Activated T-cell treated with anti-CD3 and anti-CD28 coated beads, Interleukin-2, amount 50 U/mL, for 24 hours (primary cell): Measurements from ENCODE around the gene OCA2.
"Not testable (repeated sequence)": the region's sequence is repeated elsewhere in the genome, so short reads cannot be mapped to it uniquely, and the experiment has no call there.

Experiments
- DNase-seq: peaks from one replicate; pipeline ENCODE4 v3.0.0-alpha.2; 2020
- H3K27ac Mint-ChIP-seq: 2 replicates; pipeline ENCODE4 v1.8.0; 2020; ENCODE audit warnings: mild to moderate bottlenecking, mixed read lengths
- H3K27me3 Mint-ChIP-seq: 2 replicates; pipeline ENCODE4 v1.8.0; 2020; ENCODE audit warnings: mixed read lengths
- H3K36me3 Mint-ChIP-seq: 2 replicates; pipeline ENCODE4 v1.8.0; 2020; ENCODE audit warnings: low read depth, mixed read lengths
- H3K4me1 Mint-ChIP-seq: 2 replicates; pipeline ENCODE4 v1.8.0; 2020; ENCODE audit warnings: low read depth, mixed read lengths
- H3K4me3 Mint-ChIP-seq: 2 replicates; pipeline ENCODE4 v1.8.0; 2020; ENCODE audit warnings: mild to moderate bottlenecking, moderate library complexity, mixed read lengths
- H3K9me3 Mint-ChIP-seq: 2 replicates; pipeline ENCODE4 v1.8.0; 2020; ENCODE audit warnings: mixed read lengths

The OCA2 gene

GRCh38 chr15:27787931-27788330 is 311.2 kb downstream of the OCA2 start:
- H3K4me1 Mint-ChIP-seq = no peaks in the 10 kb centered on the region
- H3K27me3 Mint-ChIP-seq = no peaks in the 10 kb centered on the region
- H3K36me3 Mint-ChIP-seq = no peaks in the 10 kb centered on the region
- no peaks in the 10 kb centered on the region for H3K9me3 Mint-ChIP-seq
- no peak overlapping the region for H3K27ac Mint-ChIP-seq
- H3K4me3 Mint-ChIP-seq = no peak overlapping the region
- no peak for DNase-seq

GRCh38 chr15:27784107-27784506 is 315.0 kb downstream of the OCA2 start:
- H3K27me3 Mint-ChIP-seq = peaks cover 6% of the 10 kb centered on the region
- H3K9me3 Mint-ChIP-seq = no peaks in the 10 kb centered on the region
- no peaks in the 10 kb centered on the region for H3K4me1 Mint-ChIP-seq
- no peak overlapping the region for H3K4me3 Mint-ChIP-seq
- no peaks in the 10 kb centered on the region for H3K36me3 Mint-ChIP-seq
- H3K27ac Mint-ChIP-seq = no peak overlapping the region
- no peak for DNase-seq

- no peaks in the 10 kb centered on the region for H3K36me3 Mint-ChIP-seq
- H3K4me3 Mint-ChIP-seq = no peak overlapping the region
- no peak for DNase-seq
- no peak overlapping the region for H3K27ac Mint-ChIP-seq
- peaks cover 6% of the 10 kb centered on the region for H3K27me3 Mint-ChIP-seq
- no peaks in the 10 kb centered on the region for H3K4me1 Mint-ChIP-seq
- no peaks in the 10 kb centered on the region for H3K9me3 Mint-ChIP-seq
Observed at GRCh38 chr15:27783678-27784077, 315.4 kb downstream of the OCA2 start.

DNA sequence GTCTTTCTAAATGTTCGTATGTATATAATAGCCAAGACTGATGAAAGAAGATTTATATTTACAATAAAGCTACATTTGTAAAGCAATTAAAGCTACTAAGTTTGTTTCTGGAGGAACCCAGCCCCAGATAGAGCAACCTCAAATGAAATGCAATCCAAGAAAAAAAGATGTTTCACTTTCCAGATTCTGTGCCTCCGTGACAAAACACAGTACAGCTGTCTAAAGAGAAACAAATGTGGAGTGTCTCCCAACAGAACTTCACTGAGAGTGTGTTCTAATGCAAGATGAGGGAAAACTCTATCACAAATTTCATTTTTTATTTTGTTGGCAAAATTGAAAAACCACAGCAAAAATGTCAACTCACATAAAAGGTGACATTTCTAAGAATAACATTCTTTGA is 317.0 kb downstream of the OCA2 start:
- Mint-ChIP-seq H3K36me3 (no peaks in the 10 kb centered on the region), H3K4me1 (no peaks in the 10 kb centered on the region), H3K9me3 (no peaks in the 10 kb centered on the region)

GRCh38 chr15:27776501-27776900 is 322.6 kb downstream of the OCA2 start:
- H3K36me3 Mint-ChIP-seq = no peaks in the 10 kb centered on the region
- peaks cover 7% of the 10 kb centered on the region for H3K9me3 Mint-ChIP-seq
- no peak overlapping the region for H3K27ac Mint-ChIP-seq
- H3K27me3 Mint-ChIP-seq = peaks cover 6% of the 10 kb centered on the region
- no peak for DNase-seq
- H3K4me1 Mint-ChIP-seq = no peaks in the 10 kb centered on the region
- H3K4me3 Mint-ChIP-seq = no peak overlapping the region

More for the DNA sequence above, 317.0 kb downstream of the OCA2 start:
- no peak overlapping the region for H3K4me3 Mint-ChIP-seq
- peaks cover 6% of the 10 kb centered on the region for H3K27me3 Mint-ChIP-seq
- no peak for DNase-seq
- H3K27ac Mint-ChIP-seq = no peak overlapping the region

- Mint-ChIP-seq H3K36me3 (no peaks in the 10 kb centered on the region), H3K27me3 (no peaks in the 10 kb centered on the region), H3K4me1 (no peaks in the 10 kb centered on the region), H3K4me3 (no peak overlapping the region), H3K27ac (no peak overlapping the region), H3K9me3 (peaks cover 7% of the 10 kb centered on the region)
- no peak for DNase-seq
Observed at GRCh38 chr15:27774638-27775037, 324.5 kb downstream of the OCA2 start.

DNA sequence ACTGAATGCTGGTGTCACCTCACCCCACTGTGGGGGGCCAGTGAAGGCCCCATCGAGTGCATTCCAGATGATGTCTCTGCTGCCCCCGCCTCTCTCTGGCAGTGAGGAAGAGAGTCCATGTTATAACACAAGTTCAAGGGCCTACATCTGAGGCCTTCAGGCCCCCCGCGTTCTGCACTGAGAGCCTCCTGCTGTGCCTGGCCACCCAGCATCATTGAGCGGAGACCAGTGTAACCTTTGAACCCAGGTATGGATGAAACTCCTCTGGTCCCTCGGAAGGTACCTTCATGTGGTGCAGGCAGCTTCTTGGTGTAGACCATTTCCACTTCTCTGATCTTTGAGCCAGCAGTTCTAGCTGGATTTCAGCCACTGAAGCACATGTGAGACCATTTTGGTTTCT is 324.9 kb downstream of the OCA2 start:
- Mint-ChIP-seq H3K27me3 (no peaks in the 10 kb centered on the region), H3K9me3 (peaks cover 7% of the 10 kb centered on the region), H3K4me3 (no peak overlapping the region), H3K4me1 (no peaks in the 10 kb centered on the region), H3K36me3 (no peaks in the 10 kb centered on the region), H3K27ac (no peak overlapping the region)
- no peak for DNase-seq

GRCh38 chr15:27771892-27772291 is 327.2 kb downstream of the OCA2 start:
- Mint-ChIP-seq H3K27me3 (no peaks in the 10 kb centered on the region), H3K4me1 (no peaks in the 10 kb centered on the region), H3K36me3 (no peaks in the 10 kb centered on the region), H3K9me3 (peaks cover 7% of the 10 kb centered on the region), H3K4me3 (no peak overlapping the region), H3K27ac (no peak overlapping the region)
- no peak for DNase-seq

- Mint-ChIP-seq H3K9me3 (peaks cover 7% of the 10 kb centered on the region), H3K36me3 (no peaks in the 10 kb centered on the region), H3K27me3 (no peaks in the 10 kb centered on the region), H3K4me1 (no peaks in the 10 kb centered on the region), H3K4me3 (no peak overlapping the region), H3K27ac (no peak overlapping the region)
- DNase-seq = no peak
Observed at GRCh38 chr15:27770769-27771554, 328.2 kb downstream of the OCA2 start.

GRCh38 chr15:27770086-27770607 is 329.0 kb downstream of the OCA2 start:
- H3K27me3 Mint-ChIP-seq = no peaks in the 10 kb centered on the region
- no peaks in the 10 kb centered on the region for H3K4me1 Mint-ChIP-seq
- no peak overlapping the region for H3K4me3 Mint-ChIP-seq
- no peaks in the 10 kb centered on the region for H3K36me3 Mint-ChIP-seq
- H3K9me3 Mint-ChIP-seq = peaks cover 3% of the 10 kb centered on the region
- no peak for DNase-seq
- H3K27ac Mint-ChIP-seq = no peak overlapping the region

DNA sequence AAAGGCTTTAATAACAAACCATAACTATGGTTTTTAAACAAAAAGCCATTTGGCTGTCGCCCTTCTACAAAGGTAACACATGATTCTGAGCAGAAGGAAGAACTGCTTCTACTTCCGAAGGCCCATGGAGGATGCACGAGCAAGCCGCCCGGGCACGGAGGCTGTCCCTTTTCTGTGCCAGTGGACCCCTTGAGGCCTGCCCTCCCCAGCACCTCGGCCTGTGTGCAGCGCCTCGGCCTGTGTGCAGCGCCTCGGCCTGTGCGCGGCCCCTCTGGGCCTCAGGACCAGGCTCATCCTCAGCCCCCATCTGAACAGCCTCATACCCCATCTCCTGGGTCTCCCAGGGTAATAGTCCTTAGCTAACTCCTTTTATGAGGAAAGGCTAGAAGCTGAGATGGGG is 329.5 kb downstream of the OCA2 start:
- Mint-ChIP-seq H3K36me3 (no peaks in the 10 kb centered on the region), H3K27me3 (no peaks in the 10 kb centered on the region), H3K4me1 (no peaks in the 10 kb centered on the region), H3K27ac (no peak overlapping the region), H3K4me3 (no peak overlapping the region), H3K9me3 (peaks cover 3% of the 10 kb centered on the region)
- no peak for DNase-seq

- Mint-ChIP-seq H3K27me3 (no peaks in the 10 kb centered on the region), H3K9me3 (peaks cover 3% of the 10 kb centered on the region), H3K4me3 (no peak overlapping the region), H3K27ac (no peak overlapping the region), H3K36me3 (no peaks in the 10 kb centered on the region), H3K4me1 (no peaks in the 10 kb centered on the region)
- no peak for DNase-seq
Observed at GRCh38 chr15:27768732-27769475, 330.2 kb downstream of the OCA2 start.

DNA sequence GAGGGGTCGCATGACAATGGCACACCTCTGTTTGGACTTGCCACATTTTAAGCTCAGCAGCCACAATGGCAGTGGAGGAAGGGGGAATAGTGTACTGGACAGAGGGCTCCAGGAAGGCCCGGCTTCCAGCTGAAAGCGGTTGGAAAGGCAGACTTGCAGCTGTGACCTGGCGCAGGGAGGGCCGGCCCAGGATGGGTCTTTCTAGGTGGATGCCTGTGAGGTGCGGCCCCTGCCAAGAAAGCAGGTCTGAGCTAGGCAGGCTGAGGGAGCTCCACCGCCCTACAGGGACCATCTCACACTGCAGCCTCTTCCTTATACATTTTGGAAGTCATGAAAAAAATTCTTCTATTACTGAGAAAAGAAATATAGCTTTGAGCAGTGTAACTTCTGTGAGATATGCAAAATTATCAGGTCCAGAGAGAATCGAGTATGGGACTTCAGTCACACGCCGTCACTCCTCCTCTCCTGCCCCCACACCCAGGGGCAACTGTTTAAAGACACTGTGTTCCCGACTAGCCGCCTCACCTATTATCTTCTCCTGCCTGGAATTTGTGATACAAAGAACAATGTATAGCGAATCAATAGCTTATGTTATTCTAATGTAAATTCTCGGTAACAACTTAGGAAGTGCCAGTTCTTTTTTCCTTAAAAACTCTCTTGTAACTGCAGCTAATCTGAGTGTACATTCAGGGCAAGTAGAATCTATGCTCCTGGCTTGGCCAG is 331.0 kb downstream of the OCA2 start:
- Mint-ChIP-seq H3K36me3 (no peaks in the 10 kb centered on the region), H3K27ac (no peak overlapping the region), H3K4me1 (no peaks in the 10 kb centered on the region), H3K9me3 (peaks cover 3% of the 10 kb centered on the region), H3K4me3 (no peak overlapping the region), H3K27me3 (no peaks in the 10 kb centered on the region)
- no peak for DNase-seq

- H3K27ac Mint-ChIP-seq, DNase-seq, H3K27me3 Mint-ChIP-seq, H3K4me3 Mint-ChIP-seq, H3K9me3 Mint-ChIP-seq, H3K36me3 Mint-ChIP-seq, H3K4me1 Mint-ChIP-seq: not testable (repeated sequence)
Observed at GRCh38 chr15:27767430-27767829, 331.7 kb downstream of the OCA2 start.

- DNase-seq = no peak
- no peaks in the 10 kb centered on the region for H3K9me3 Mint-ChIP-seq
- H3K27ac Mint-ChIP-seq = no peak overlapping the region
- H3K36me3 Mint-ChIP-seq = no peaks in the 10 kb centered on the region
- H3K4me3 Mint-ChIP-seq = no peak overlapping the region
- H3K4me1 Mint-ChIP-seq = no peaks in the 10 kb centered on the region
- no peaks in the 10 kb centered on the region for H3K27me3 Mint-ChIP-seq
Observed at GRCh38 chr15:27764339-27764738, 334.8 kb downstream of the OCA2 start.
